Activated CD8-positive, alpha-beta T cell treated with anti-CD3 and anti-CD28 coated beads for 36 hours (primary cell): ENCODE measurements around the gene SLC10A2. TPM values are rescaled to one million over a fixed set of nuclear protein-coding genes. Genes with fewer than 3 reads are reported as not detected.

ENCODE experiments used
- ATAC-seq: fragments of 200-7000 bp; cut with Tn5 transposase; one replicate; pipeline ENCODE4 v1.10.0; 2021; ENCODE audit warnings: mild to moderate bottlenecking, moderate library complexity
- CTCF ChIA-PET: fragments of 350-600 bp; sonication (Branson Sonifier 250); formaldehyde crosslinking; loops from one replicate; lab custom pipeline; 2021; ENCODE audit warnings: antibody characterized with exemption; lab: Charles Lee
- POLR2A ChIA-PET: fragments of 350-600 bp; sonication (Branson Sonifier 250); formaldehyde crosslinking; loops from one replicate; lab custom pipeline; 2021; ENCODE audit warnings: antibody characterized with exemption; lab: Charles Lee
- DNase-seq: peaks from one replicate; pipeline ENCODE4 v3.0.0-alpha.2; 2020
- H3K27ac Mint-ChIP-seq: one replicate; pipeline ENCODE4 v1.8.0; 2021; ENCODE audit warnings: mild to moderate bottlenecking, mixed read lengths
- H3K27me3 Mint-ChIP-seq: one replicate; pipeline ENCODE4 v1.8.0; 2021; ENCODE audit warnings: mixed read lengths
- H3K36me3 Mint-ChIP-seq: one replicate; pipeline ENCODE4 v1.8.0; 2021; ENCODE audit warnings: low read depth, mixed read lengths
- H3K4me1 Mint-ChIP-seq: one replicate; pipeline ENCODE4 v1.8.0; 2021; ENCODE audit warnings: low read depth, mixed read lengths
- H3K4me3 Mint-ChIP-seq: one replicate; pipeline ENCODE4 v1.8.0; 2021; ENCODE audit warnings: mild to moderate bottlenecking, moderate library complexity, mixed read lengths
- H3K9me3 Mint-ChIP-seq: one replicate; pipeline ENCODE4 v1.8.0; 2021; ENCODE audit warnings: mixed read lengths
- CTCF ChIP-seq: fragments of 200-600 bp; IDR thresholded peaks from one replicate; pipeline ENCODE4 v1.8.0; 2022; ENCODE audit warnings: antibody characterized with exemption, mild to moderate bottlenecking
- intact Hi-C: fragments of 100-400 bp; cut with micrococcal nuclease; formaldehyde crosslinking; loops from one replicate; pipeline ENCODE4 v1.10.0; 2022
- total RNA-seq, 2 experiments: library from RNA; stranded (reverse); gene quantifications; one replicate each; pipeline ENCODE4 v1.2.3, GENCODE V29; 2021

SLC10A2 gene
- total RNA-seq, 2 experiments from 2014 or later = not detected

- intact Hi-C loops = no loop called here
- CTCF ChIA-PET = no interaction called here
Observed at GRCh38 chr13:103039183-103039582, 27.0 kb downstream of the SLC10A2 start.

GRCh38 chr13:103036268-103036667, 29.9 kb downstream of the SLC10A2 start:
- CTCF ChIA-PET = no interaction called here
- POLR2A ChIA-PET = no interaction called here
- H3K4me3 Mint-ChIP-seq = no peak overlapping the region
- H3K4me1 Mint-ChIP-seq = no peaks in the 10 kb centered on the region
- no peaks in the 10 kb centered on the region for H3K36me3 Mint-ChIP-seq
- no peak overlapping the region for H3K27ac Mint-ChIP-seq
- H3K9me3 Mint-ChIP-seq = no peaks in the 10 kb centered on the region
- intact Hi-C loops = no loop called here
- DNase-seq (no peak), ATAC-seq (no peak)
- no peak for TF ChIP-seq CTCF
- H3K27me3 Mint-ChIP-seq = no peaks in the 10 kb centered on the region

More at GRCh38 chr13:103039183-103039582, 27.0 kb downstream of the SLC10A2 start:
- Mint-ChIP-seq H3K36me3 (no peaks in the 10 kb centered on the region), H3K4me3 (no peak overlapping the region), H3K27me3 (no peaks in the 10 kb centered on the region), H3K4me1 (no peaks in the 10 kb centered on the region), H3K9me3 (no peaks in the 10 kb centered on the region), H3K27ac (no peak overlapping the region)
- ATAC-seq = no peak
- POLR2A ChIA-PET = no interaction called here
- DNase-seq = no peak
- TF ChIP-seq CTCF = no peak

GRCh38 chr13:103033999-103034398, 32.2 kb downstream of the SLC10A2 start:
- no peak for TF ChIP-seq CTCF
- no peak for ATAC-seq
- Mint-ChIP-seq H3K27me3 (no peaks in the 10 kb centered on the region), H3K4me1 (no peaks in the 10 kb centered on the region), H3K4me3 (no peak overlapping the region), H3K27ac (no peak overlapping the region), H3K9me3 (no peaks in the 10 kb centered on the region), H3K36me3 (no peaks in the 10 kb centered on the region)
- intact Hi-C loops = no loop called here
- ChIA-PET POLR2A (no interaction called here), CTCF (no interaction called here)
- no peak for DNase-seq

- ChIA-PET POLR2A (no interaction called here), CTCF (no interaction called here)
- TF ChIP-seq CTCF = no peak
- no peak for DNase-seq
- no peak overlapping the region for H3K27ac Mint-ChIP-seq
- H3K9me3 Mint-ChIP-seq = peaks cover 9% of the 10 kb centered on the region
- H3K4me3 Mint-ChIP-seq = no peak overlapping the region
- H3K36me3 Mint-ChIP-seq = no peaks in the 10 kb centered on the region
- intact Hi-C loops = no loop called here
- no peaks in the 10 kb centered on the region for H3K4me1 Mint-ChIP-seq
- ATAC-seq = no peak
- no peaks in the 10 kb centered on the region for H3K27me3 Mint-ChIP-seq
Observed at GRCh38 chr13:103031332-103031873, 34.8 kb downstream of the SLC10A2 start.

GRCh38 chr13:103030776-103031175, 35.4 kb downstream of the SLC10A2 start:
- CTCF ChIA-PET = no interaction called here
- H3K4me1 Mint-ChIP-seq = no peaks in the 10 kb centered on the region
- H3K9me3 Mint-ChIP-seq = peaks cover 10% of the 10 kb centered on the region
- ATAC-seq (no peak), DNase-seq (no peak)
- H3K4me3 Mint-ChIP-seq = no peak overlapping the region
- POLR2A ChIA-PET = no interaction called here
- intact Hi-C loops = no loop called here
- H3K27ac Mint-ChIP-seq = no peak overlapping the region
- H3K36me3 Mint-ChIP-seq = no peaks in the 10 kb centered on the region
- TF ChIP-seq CTCF = no peak
- no peaks in the 10 kb centered on the region for H3K27me3 Mint-ChIP-seq
